Esophagus (tissue), 2 donors: ENCODE data around the gene GUCY2C. TPM values are rescaled to one million over a fixed set of nuclear protein-coding genes. Genes with fewer than 3 reads are reported as not detected.
"Not testable (repeated sequence)": the region's sequence is repeated elsewhere in the genome, so short reads cannot be mapped to it uniquely, and the experiment has no call there.

ENCODE experiments used
- H3K27ac ChIP-seq, 2 donors: one replicate each; pipeline ENCODE4 v1.5.1; 2013; ENCODE audit warnings: low read depth in 2 of 2, mild to moderate bottlenecking in 2 of 2, inconsistent platforms in 1 of 2, low read length in 1 of 2, moderate library complexity in 1 of 2
- H3K27me3 ChIP-seq, 2 donors: one replicate each; pipeline ENCODE4 v1.6.1; 2013; ENCODE audit warnings: low read length in 2 of 2, control low read depth in 1 of 2, mild to moderate bottlenecking in 1 of 2; ENCODE audit not compliant: insufficient read depth in 2 of 2, control insufficient read depth in 1 of 2
- H3K36me3 ChIP-seq, 2 donors: one replicate each; pipeline ENCODE4 v1.6.1; 2013; ENCODE audit warnings: low read length in 1 of 2; ENCODE audit not compliant: control insufficient read depth in 2 of 2, insufficient read depth in 2 of 2
- H3K4me1 ChIP-seq, 2 donors: one replicate each; pipeline ENCODE4 v1.6.1; 2013; ENCODE audit warnings: low read length in 1 of 2; ENCODE audit not compliant: control insufficient read depth in 2 of 2, insufficient read depth in 2 of 2
- H3K4me3 ChIP-seq, 2 donors: one replicate each; pipeline ENCODE4 v1.5.1; 2013; ENCODE audit warnings: low read length in 2 of 2, mild to moderate bottlenecking in 2 of 2, low read depth in 1 of 2, moderate library complexity in 1 of 2
- H3K9me3 ChIP-seq, 2 donors: one replicate each; pipeline ENCODE4 v1.6.1; 2013; ENCODE audit warnings: mild to moderate bottlenecking in 2 of 2, low read depth in 1 of 2, low read length in 1 of 2, moderate library complexity in 1 of 2; ENCODE audit not compliant: control insufficient read depth in 2 of 2, insufficient read depth in 1 of 2
- WGBS, 2 donors: extraction: QIAGEN DNeasy Blood & Tissue Kit; methylation state at CpG; one replicate each; pipeline ENCODE4 v1.1.7; 2013; 5-methylcytosine and 5-hydroxymethylcytosine counted together
- polyA plus RNA-seq, 2 donors: library from polyadenylated mRNA; stranded (reverse); fragments of 200-250 nt; gene quantifications; one replicate each; pipeline ENCODE4 v1.2.3, GENCODE V29; 2013
- donor health status: healthy with polysubstance abuse.
- donor health status: Bipolar disorder and iron deficiency.

Gene GUCY2C
- under 1 TPM; 0.05 to 0.39 TPM for polyA plus RNA-seq

DNA sequence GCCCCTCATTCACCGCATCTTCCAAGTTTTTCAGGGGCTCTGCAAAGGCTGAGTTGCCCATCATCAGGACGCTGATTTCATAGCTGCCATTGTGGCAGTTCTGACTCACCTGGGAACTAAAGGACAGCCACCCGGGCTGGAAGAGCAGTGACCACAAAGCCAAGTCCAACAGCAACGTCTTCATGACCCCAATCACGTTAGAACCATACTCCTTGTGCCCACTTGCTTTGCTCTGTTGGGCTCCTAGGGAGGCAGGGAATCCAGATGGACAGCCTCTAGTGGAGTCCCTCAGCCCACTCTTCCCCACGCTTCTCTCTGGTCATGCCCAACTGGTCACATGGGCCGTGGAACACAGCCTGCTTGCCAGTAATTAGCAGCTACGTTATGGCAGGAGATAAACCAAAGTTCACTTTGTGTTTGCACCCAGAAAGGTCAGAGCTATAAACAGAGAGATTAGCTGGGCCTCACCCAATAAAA, at the start of gene GUCY2C:
GUCY2C (minus strand) TSS at position 335 of the 477 bp plus-strand sequence; CDS start at position 184, 151 bp downstream.
- Histone ChIP-seq H3K27me3 (no peaks in the 10 kb centered on the region), H3K9me3 (peaks cover 0 to 4% of the 10 kb centered on the region in 2 donors), H3K27ac (no peak within 1 kb of the TSS), H3K36me3 (no peaks in the 10 kb centered on the region), H3K4me1 (no peaks in the 10 kb centered on the region), H3K4me3 (no peak within 1 kb of the TSS)
- WGBS, 2 donors, result 63 to 81% methylated on average over 8 of the region's 8 CpGs

DNA sequence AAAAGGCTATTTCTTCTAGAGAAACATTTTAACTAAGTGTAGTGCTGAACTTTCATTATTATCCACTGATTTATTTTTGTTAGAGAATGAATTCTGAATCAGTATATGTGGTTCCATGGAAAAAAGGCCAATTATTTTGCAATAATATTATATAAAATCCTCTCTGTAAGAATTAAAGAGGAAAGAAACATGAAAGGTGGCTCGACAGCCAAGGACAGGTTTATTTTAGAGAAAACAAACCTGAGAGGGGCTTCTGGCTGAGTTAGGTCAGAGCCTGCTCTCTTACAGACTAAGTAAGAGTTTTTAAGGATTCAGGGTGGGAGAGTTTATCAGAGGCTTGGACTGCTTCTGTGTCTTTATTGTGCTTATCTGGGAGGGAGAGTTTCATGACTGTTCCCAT, 46.7 kb upstream of the GUCY2C start:
- Histone ChIP-seq H3K4me1 (no peaks in the 10 kb centered on the region), H3K4me3 (no peak overlapping the region), H3K27ac (no peak overlapping the region), H3K27me3 (no peaks in the 10 kb centered on the region), H3K9me3 (no peaks in the 10 kb centered on the region), H3K36me3 (no peaks in the 10 kb centered on the region)
- WGBS, 2 donors, result 93 to 96% methylated on average over 1 of the region's 1 CpG

DNA sequence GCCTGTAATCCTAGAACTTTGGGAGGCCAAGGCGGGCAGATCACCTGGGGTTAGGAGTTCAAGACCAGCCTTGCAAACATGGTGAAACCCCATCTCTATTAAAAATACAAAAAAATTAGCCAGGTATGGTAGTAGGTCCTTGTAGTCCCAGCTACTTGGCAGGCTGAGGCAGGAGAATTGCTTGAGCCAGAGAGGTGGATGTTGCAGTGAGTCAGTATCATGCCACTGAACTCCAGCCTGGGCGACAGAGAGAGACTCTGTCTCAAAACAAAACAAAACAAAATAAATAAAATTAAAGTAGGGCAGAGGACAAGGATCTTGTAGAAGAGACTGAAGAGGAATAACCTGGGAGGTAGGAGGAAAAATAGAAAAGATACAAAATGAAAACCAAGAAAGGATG, 45.5 kb upstream of the GUCY2C start:
- H3K4me1 ChIP-seq, result no peaks in the 10 kb centered on the region
- H3K4me3 ChIP-seq, result no peak overlapping the region
- 97 to 98% methylated on average over 2 of the region's 2 CpGs for WGBS, 2 donors
- H3K27me3 ChIP-seq, result no peaks in the 10 kb centered on the region
- no peak overlapping the region for H3K27ac ChIP-seq
- H3K36me3 ChIP-seq, result no peaks in the 10 kb centered on the region
- H3K9me3 ChIP-seq, result no peaks in the 10 kb centered on the region

DNA sequence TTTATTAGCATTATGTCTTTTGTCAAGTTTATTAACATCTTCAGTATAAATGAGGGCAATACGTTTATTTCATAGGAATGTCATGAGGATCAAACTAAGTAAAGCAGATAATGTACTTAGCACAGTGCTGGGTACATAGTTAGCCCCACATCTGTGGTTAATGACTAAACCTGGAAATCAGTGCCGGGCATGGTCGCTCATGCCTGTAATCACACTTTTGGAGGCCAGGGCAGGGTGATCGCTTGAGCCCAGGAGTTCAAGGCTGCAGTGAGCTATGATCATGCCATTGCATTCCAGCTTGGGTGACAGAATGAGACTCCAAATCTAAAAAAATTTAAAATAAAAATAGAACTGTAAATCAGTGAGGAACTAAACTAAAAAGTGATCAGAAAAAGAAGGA, 44.8 kb upstream of the GUCY2C start:
- H3K27me3 ChIP-seq, result no peaks in the 10 kb centered on the region
- 68 to 88% methylated on average over 4 of the region's 4 CpGs for WGBS, 2 donors
- H3K27ac ChIP-seq, result no peak overlapping the region
- no peaks in the 10 kb centered on the region for H3K36me3 ChIP-seq
- no peaks in the 10 kb centered on the region for H3K9me3 ChIP-seq
- no peaks in the 10 kb centered on the region for H3K4me1 ChIP-seq
- no peak overlapping the region for H3K4me3 ChIP-seq

DNA sequence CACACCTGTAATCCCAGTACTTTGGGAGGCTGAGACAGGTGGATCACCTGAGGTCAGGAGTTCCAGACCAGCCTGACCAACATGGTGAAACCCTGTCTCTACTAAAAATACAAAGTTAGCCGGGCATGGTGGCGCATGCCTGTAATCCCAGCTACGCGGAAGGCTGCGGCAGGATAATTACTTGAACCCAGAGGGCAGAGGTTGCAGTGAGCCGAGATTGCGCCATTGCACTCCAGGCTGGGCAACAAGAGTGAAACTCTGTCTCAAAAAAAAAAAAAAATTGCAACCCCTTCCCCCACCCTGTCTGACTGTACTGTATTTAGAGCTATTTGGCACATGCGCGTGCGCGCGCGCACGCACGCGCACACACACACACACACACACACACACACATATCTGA, 40.0 kb upstream of the GUCY2C start:
- H3K36me3 ChIP-seq, H3K27me3 ChIP-seq, H3K4me1 ChIP-seq, H3K9me3 ChIP-seq, H3K4me3 ChIP-seq, H3K27ac ChIP-seq: not testable (repeated sequence)
- 92 to 93% methylated on average over 16 of the region's 16 CpGs for WGBS, 2 donors

DNA sequence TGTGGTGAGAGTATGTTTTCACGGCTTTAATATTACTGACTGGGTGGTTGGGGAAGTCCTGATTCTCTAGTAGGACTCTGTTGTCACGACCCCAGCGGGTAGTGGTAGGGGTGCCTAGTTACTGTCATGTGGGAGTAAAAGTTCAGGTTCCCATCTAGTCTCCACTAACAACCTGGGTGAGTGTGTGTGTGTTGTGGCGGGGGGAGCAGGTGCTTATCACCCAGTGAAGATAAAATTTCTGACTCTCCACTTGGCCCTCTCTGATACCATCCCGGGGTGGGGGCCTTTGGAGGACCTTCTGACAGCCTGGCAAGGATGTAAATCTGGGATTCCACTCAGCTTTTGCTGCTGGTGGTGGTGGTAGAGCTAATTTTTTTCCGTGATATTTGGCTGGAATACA, 35.4 kb upstream of the GUCY2C start:
- H3K9me3 ChIP-seq, result peaks cover 0 to 2% of the 10 kb centered on the region in 2 donors
- WGBS, 2 donors, result 62 to 81% methylated on average over 6 of the region's 6 CpGs
- no peaks in the 10 kb centered on the region for H3K36me3 ChIP-seq
- no peaks in the 10 kb centered on the region for H3K27me3 ChIP-seq
- H3K4me1 ChIP-seq, result no peaks in the 10 kb centered on the region
- no peak overlapping the region for H3K27ac ChIP-seq
- no peak overlapping the region for H3K4me3 ChIP-seq

DNA sequence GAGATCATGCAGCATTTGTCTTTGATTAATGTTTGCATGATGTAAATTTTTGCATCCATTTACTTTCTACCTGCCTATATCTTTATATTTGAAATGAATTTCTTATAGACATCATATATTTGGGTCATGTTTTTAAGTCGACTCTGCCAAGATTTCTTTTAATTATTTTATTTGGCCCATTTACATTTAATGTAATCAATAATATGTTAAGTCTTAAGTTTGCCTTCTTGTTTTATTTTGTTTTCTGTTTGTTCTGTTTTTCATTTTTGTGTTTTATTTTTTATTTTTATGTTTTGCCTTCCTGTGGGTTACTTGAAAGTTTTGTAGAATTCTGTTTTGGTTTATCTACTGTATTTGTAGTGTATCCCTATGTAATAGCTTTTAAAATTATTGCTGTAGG, 33.2 kb upstream of the GUCY2C start:
- Histone ChIP-seq H3K27me3 (no peaks in the 10 kb centered on the region), H3K4me3 (no peak overlapping the region), H3K4me1 (no peaks in the 10 kb centered on the region), H3K27ac (no peak overlapping the region), H3K36me3 (no peaks in the 10 kb centered on the region), H3K9me3 (peaks cover 0 to 2% of the 10 kb centered on the region in 2 donors)
- WGBS, 2 donors, result 95 to 96% methylated on average over 1 of the region's 1 CpG

DNA sequence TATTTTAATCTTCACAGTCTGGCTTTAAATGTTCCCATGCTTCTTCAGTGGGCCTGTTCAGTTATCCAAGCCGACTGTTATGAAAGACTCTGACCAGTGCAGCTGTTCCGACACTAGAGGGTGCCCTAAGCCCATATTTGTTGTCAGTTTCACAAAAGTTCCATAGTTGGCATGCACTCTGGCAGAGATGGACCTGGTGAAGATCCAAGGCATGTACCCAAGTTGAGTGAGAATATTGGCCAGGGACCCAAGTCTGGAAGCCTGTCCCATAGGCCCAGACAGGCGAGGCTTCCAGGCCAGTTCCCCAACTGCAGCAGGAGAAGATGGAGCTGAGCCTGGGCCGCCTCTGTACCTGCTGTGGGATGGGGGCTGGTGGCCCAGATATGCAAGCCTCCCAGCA, 27.4 kb upstream of the GUCY2C start:
- Histone ChIP-seq H3K27me3 (no peaks in the 10 kb centered on the region), H3K4me3 (no peak overlapping the region)
- WGBS, 2 donors, result 54 to 60% methylated on average over 4 of the region's 4 CpGs

DNA sequence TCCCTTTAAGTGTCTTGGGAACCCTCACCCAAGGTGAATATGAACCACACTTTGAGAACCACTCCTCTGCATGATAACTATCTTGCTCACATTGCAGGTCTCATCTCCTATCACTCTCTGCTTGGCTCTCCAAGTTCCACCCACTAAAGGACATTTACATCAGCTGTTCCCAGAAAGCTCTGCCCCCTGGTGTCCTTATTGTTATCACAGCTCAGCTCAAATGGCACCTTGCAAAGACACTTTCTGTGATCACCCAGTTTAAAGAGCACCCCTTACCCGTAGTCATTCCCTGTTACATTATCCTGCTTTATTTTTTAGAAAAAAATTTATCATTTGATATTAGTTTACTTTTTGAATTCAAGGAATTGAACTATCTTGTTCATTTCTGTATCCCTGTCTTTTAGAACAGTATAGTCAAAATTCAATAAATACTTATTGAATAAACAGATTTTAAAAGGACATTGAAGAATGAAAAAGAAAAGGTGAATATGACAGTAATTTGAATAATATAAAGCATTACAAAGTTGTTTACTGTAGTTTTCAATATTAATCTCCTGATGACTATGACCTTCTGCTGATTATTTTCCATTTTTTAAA, 20.5 kb upstream of the GUCY2C start:
- Histone ChIP-seq H3K36me3 (no peaks in the 10 kb centered on the region), H3K9me3 (no peaks in the 10 kb centered on the region), H3K4me3 (no peak overlapping the region), H3K27ac (no peak overlapping the region), H3K4me1 (no peaks in the 10 kb centered on the region), H3K27me3 (no peaks in the 10 kb centered on the region)
- 39 to 46% methylated on average over 1 of the region's 1 CpG for WGBS, 2 donors

More for the DNA sequence above, 27.4 kb upstream of the GUCY2C start:
- Histone ChIP-seq H3K4me1 (no peaks in the 10 kb centered on the region), H3K36me3 (no peaks in the 10 kb centered on the region), H3K9me3 (no peaks in the 10 kb centered on the region), H3K27ac (no peak overlapping the region)

DNA sequence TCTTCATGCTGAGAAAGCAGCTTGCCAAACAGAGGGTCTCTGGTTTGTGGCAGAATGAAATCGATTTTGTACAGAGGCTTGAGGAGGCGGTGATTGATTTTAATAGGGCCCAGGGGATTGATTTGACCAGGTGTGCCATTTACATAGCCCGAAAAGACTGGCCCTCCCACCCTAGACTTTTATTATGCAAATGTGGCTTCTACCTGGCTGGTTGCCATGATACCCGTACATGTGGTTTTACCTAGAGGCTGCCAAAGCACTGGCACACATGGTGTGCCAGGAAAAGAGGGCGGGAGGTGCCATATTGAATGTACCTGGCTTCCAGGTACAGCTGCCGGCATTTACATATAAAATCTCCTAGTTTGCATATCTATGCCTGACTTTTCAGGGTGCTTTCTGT, 18.0 kb upstream of the GUCY2C start:
- WGBS, 2 donors, result 65 to 73% methylated on average over 6 of the region's 6 CpGs
- Histone ChIP-seq H3K9me3 (no peaks in the 10 kb centered on the region), H3K4me3 (no peak overlapping the region), H3K27ac (no peak overlapping the region), H3K27me3 (no peaks in the 10 kb centered on the region), H3K36me3 (no peaks in the 10 kb centered on the region), H3K4me1 (no peaks in the 10 kb centered on the region)
